GM12873 (cell line): ENCODE data around the gene NLGN4Y.

Source experiments
- TF ChIP-seq, protein P1 (sequence below): IDR thresholded peaks from 2 replicates; pipeline ENCODE4 v1.5.1; 2012; ENCODE audit warnings: low read depth, mild to moderate bottlenecking, moderate library complexity, low read length, control low read depth; ENCODE audit not compliant: insufficient read depth; ENCODE audit errors: missing control alignments

Gene NLGN4Y

DNA sequence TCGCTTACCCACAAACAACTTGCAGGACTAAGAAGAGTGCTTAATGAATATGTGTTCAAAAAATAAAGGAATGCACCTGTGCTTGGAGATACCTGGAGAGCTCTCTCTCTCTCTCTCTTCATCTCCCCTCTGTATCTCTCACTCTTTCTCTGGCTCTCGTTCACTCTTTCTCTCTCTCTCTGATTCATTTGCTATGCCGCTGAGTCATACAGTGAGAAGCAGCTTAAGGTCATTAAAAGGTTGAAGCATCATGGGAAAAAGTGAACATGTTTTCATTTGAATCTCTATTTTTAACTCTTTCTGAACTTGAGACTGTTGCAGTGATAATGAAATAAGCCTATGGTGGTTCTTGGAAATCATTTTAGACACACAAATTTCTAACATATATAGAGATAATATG, 277.8 kb downstream of the NLGN4Y start:
- TF ChIP-seq, protein P1, sequence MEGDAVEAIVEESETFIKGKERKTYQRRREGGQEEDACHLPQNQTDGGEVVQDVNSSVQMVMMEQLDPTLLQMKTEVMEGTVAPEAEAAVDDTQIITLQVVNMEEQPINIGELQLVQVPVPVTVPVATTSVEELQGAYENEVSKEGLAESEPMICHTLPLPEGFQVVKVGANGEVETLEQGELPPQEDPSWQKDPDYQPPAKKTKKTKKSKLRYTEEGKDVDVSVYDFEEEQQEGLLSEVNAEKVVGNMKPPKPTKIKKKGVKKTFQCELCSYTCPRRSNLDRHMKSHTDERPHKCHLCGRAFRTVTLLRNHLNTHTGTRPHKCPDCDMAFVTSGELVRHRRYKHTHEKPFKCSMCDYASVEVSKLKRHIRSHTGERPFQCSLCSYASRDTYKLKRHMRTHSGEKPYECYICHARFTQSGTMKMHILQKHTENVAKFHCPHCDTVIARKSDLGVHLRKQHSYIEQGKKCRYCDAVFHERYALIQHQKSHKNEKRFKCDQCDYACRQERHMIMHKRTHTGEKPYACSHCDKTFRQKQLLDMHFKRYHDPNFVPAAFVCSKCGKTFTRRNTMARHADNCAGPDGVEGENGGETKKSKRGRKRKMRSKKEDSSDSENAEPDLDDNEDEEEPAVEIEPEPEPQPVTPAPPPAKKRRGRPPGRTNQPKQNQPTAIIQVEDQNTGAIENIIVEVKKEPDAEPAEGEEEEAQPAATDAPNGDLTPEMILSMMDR: no peak

DNA sequence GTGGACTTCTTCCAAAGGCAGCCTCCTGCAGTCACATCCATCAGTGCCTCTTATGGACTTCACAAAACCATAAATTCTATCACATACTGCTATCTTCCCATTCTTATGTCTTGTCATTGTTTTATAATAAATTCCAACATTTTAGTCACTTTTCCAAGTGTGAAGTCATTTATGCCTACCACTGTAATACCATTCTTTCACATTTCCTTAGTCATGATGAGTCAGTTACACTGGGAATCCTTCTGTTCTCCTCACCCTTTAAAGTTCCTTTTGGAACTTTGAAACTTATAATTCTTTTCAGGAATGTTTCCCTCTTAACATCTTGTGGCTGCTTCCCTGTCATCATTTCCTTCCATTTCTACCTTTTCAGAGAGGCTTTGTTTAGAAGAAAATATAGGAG, 279.7 kb downstream of the NLGN4Y start:
- TF ChIP-seq, protein P1: no peak

DNA sequence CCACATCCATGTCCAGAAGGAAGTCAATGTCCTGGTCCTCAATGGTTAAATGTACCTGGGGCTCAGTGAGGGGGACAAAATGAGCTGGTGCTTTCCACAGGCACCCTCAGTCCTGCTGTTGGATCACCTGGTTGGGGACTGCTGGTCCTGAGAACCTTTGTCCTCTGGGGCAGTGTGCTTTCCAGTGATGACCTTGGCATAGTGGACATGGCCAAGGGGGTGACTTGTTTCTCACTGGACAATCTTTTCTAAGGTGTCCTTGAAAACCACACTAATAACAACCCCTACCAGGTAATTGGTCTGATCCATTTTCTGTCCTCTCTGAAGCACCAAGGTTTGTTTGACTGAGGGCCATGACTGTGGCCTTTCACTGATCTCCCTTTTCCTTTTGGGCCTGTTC, 294.1 kb downstream of the NLGN4Y start:
- TF ChIP-seq, protein P1: no peak

- TF ChIP-seq, protein P1: no peak
These were observed 297.9 kb downstream of the NLGN4Y start for GRCh38 chrY:14822201-14822600.

DNA sequence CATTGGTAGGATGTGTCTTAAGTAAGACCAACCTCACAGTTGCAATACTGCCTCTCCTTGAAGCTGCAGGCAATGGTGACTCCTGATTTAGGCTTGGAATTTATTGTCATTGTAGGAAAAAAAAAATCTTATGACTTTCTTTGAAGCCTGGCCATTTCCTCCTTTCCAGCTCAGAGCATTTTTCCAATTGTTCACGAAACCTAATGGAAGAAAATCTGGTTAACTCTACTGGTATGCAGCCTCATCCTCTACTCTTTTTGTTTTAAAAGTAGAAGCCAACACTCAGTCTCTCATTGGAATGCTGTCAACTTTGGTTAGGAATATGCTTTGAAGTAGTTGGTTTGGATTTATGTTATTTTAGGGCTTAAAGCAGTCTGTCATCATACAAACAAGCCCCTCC, 298.6 kb downstream of the NLGN4Y start:
- TF ChIP-seq, protein P1: no peak

DNA sequence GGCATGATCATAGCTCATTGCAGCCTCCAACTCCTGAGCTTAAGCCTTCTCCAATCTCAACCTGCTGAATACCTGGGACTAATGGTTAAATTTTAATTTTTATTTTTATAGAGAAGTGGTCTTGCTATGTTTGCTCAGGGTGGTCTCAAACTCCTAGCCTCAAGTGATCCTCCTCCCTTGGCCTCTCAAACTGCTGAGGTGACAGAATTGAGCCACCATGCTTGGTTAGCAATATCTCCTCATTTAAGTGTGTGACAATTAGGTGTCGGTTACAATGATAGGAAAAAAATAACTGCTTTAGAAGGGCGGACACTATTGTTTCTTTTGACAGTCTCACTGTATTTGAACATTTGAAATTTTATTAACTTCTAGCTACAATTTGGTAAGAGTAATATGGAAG, 300.3 kb downstream of the NLGN4Y start:
- TF ChIP-seq, protein P1: no peak

DNA sequence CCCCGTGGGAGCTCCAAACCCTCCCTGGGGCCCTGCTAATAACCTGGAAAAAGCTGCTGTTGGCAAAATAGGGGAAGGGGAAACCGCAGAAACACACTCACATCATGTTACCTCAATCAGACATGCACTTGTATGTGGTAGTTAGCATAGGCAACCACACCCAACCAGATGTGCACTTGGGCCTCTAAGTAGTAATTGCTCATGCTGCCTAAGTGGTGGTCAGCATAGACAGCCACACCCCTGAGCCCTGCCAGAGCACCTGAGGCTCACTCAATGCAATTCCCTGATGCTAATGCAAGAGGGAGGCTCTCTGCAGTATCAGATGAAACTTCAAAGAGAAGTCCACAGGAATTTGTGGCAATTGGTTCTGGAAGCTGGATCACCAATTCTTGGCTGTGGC, 301.4 kb downstream of the NLGN4Y start:
- TF ChIP-seq, protein P1: no peak
